Activated CD4-positive, alpha-beta memory T cell treated with anti-CD3 and anti-CD28 coated beads, Interleukin-2, amount 10 ng/mL, durations not matched to agents 7 days and 5 days (primary cell): ENCODE measurements around the gene ZNF221. TPM values are rescaled to one million over a fixed set of nuclear protein-coding genes. Genes with fewer than 3 reads are reported as not detected.

Source experiments
- CTCF ChIA-PET: fragments of 350-600 bp; sonication (Branson Sonifier 250); formaldehyde crosslinking; loops from one replicate; lab custom pipeline; 2021; ENCODE audit warnings: antibody characterized with exemption, inconsistent platforms; lab: Charles Lee
- POLR2A ChIA-PET: fragments of 350-600 bp; sonication (Branson Sonifier 250); formaldehyde crosslinking; loops from one replicate; lab custom pipeline; 2021; ENCODE audit warnings: antibody characterized with exemption; lab: Charles Lee
- DNase-seq: peaks from one replicate; pipeline ENCODE4 v3.0.0-alpha.2; 2020
- H3K27ac Mint-ChIP-seq: one replicate; pipeline ENCODE4 v1.8.0; 2021; ENCODE audit warnings: mild to moderate bottlenecking, mixed read lengths
- H3K27me3 Mint-ChIP-seq: one replicate; pipeline ENCODE4 v1.8.0; 2021; ENCODE audit warnings: mixed read lengths
- H3K36me3 Mint-ChIP-seq: one replicate; pipeline ENCODE4 v1.8.0; 2021; ENCODE audit warnings: low read depth, mixed read lengths
- H3K4me1 Mint-ChIP-seq: one replicate; pipeline ENCODE4 v1.8.0; 2021; ENCODE audit warnings: mixed read lengths
- H3K4me3 Mint-ChIP-seq: one replicate; pipeline ENCODE4 v1.8.0; 2021; ENCODE audit warnings: mild to moderate bottlenecking, mixed read lengths
- H3K9me3 Mint-ChIP-seq: one replicate; pipeline ENCODE4 v1.8.0; 2021; ENCODE audit warnings: mixed read lengths
- total RNA-seq, 2 experiments: library from RNA; stranded (reverse); gene quantifications; one replicate each; pipeline ENCODE4 v1.2.3, GENCODE V29; 2021

ZNF221 gene
- total RNA-seq, 2 experiments from 2014 or later = 1.5 to 1.6 TPM

DNA sequence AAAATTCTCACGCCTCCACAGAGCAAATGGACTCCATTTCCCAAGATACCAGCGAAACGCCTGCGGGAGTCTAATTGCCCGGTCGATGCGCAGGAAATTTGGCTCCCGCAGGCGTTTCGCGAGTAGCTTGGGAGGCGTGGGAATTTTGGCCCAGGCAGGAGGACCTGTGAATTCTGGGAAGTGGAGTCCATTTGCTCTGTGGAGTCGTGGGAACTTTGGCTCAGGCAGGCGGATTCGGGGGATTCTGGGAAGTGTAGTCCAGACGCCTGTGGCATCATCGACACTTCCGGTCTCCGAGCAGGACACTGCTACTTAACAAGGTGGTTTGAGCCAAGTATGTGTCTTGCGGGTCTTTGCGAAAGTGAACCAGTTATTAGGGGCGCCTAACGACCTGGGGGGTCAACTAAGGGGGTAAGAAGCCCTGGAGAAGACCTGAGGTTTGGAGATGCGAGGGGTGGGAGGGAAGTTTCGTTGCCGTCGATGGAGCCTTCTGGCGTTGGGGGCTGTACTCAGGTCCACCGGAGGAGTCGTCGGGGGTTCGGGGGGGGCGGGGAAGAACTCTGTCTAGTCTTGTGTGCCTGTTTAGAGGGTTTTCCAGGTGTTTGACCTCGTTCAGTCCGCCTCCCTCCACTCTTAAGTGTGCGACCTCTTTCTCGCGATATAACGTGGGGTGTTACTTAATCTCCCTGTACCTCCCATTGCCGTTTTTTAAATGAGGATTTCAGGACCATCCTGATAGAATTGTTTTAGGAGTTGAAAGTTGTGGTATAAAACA, 33.1 kb downstream of the ZNF221 start, which contains the start of gene ZNF155:
Gene ZNF155, plus strand, starts transcription at position 277 of the 775 bp plus-strand sequence. CDS start 4,356 bp downstream, outside the sequence.
- no peaks in the 10 kb centered on the region for H3K27me3 Mint-ChIP-seq
- peak within 1 kb of the TSS; percentile 86 for H3K27ac Mint-ChIP-seq
- POLR2A ChIA-PET = interaction anchor here (1.3 to 2.1 kb wide), 3 partner anchors 20 to 111 kb away, joined by 3 to 6 read pairs (median 5); partner anchors contain the start of gene ZNF45
- DNase-seq = peak; percentile 73
- peaks cover 8% of the 10 kb centered on the region for H3K4me1 Mint-ChIP-seq
- CTCF ChIA-PET = no interaction called here
- peak within 1 kb of the TSS; percentile 97 for H3K4me3 Mint-ChIP-seq
- H3K36me3 Mint-ChIP-seq = peaks cover 23% of the 10 kb centered on the region
- H3K9me3 Mint-ChIP-seq = peaks cover 28% of the 10 kb centered on the region

DNA sequence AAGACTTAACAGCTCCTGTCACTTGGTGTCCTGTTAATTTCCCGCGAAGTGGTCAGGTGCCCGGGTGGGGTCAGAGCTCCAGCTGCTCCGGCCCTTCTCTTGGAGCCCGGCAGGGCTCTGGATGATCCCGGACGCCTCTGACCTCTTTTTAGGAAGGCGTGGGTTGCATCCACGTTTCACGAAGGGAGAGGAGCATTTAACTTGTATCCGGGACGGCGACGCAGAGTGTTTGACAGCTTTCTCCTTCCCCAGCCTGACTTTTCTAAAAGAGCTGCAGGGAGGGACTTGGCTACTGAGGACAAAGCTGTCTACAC, 33.6 kb downstream of the ZNF221 start:
- CTCF ChIA-PET = no interaction called here
- Mint-ChIP-seq H3K27me3 (no peaks in the 10 kb centered on the region), H3K27ac (peak overlapping the region; percentile 86), H3K9me3 (peaks cover 28% of the 10 kb centered on the region), H3K4me3 (peak overlapping the region; percentile 97), H3K36me3 (peaks cover 29% of the 10 kb centered on the region), H3K4me1 (peaks cover 8% of the 10 kb centered on the region)
- no peak for DNase-seq
- POLR2A ChIA-PET = interaction anchor here (1.3 to 2.1 kb wide), 3 partner anchors 19 to 111 kb away, joined by 3 to 6 read pairs (median 5); partner anchors contain the start of gene ZNF45

DNA sequence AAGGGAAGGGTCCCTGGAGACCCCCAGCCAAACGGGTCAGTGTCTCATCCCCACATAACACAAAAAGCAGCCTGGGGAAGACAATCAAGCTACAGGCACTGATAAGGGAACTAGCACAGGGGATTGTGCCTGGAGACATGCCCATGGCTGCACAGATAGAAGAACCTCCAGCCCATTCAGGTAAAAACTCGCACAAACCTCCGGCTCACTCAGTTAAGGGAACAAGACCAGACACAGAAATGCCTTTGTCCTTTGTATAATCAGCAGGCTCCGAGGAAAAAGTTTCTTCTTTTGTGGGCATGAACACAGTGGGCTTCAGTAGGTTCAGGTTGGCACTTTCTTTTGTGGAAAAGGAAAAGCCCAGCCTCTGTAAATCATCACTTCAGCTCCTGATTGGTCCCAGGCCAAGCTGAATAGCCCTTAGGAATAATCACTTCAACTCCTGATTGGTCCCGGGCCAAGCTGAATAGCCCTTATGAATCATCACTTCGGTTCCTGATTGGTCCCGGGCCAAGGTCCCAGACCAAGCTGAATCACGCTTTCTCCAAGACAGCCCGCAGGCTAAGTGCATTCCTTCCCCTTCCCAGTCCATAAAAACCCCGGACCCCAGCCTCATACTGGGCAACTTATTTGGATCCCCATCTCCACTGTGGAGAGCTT, 46.7 kb downstream of the ZNF221 start:
- CTCF ChIA-PET = no interaction called here
- DNase-seq = no peak
- Mint-ChIP-seq H3K4me1 (peaks cover 10% of the 10 kb centered on the region), H3K27ac (no peak overlapping the region), H3K4me3 (no peak overlapping the region), H3K27me3 (no peaks in the 10 kb centered on the region), H3K9me3 (peaks cover 38% of the 10 kb centered on the region), H3K36me3 (peaks cover 61% of the 10 kb centered on the region)
- POLR2A ChIA-PET = no interaction called here

DNA sequence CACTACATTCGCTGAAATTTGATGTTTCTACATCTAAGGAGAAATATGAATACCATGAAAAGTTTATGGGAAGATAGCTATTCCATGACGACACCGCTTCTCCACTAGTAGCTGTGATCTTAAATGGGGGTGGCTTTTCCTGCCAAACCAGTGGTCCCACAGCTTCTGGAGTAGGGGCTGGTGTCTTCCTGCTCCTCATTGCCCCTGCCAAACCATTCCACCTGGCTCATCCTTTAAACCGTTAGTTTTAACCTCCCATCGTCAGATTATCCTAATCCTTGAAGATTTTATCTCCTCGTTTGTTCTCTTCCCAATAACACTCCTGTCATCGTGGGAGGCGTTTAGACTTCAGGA, 51.2 kb downstream of the ZNF221 start:
- peaks cover 19% of the 10 kb centered on the region for H3K4me1 Mint-ChIP-seq
- H3K36me3 Mint-ChIP-seq = peaks cover 45% of the 10 kb centered on the region
- DNase-seq = no peak
- peaks cover 45% of the 10 kb centered on the region for H3K9me3 Mint-ChIP-seq
- ChIA-PET POLR2A (interaction anchor here (2.3 kb wide), 1 partner anchor 93 kb away, joined by 7 read pairs; no protein-coding TSS in a partner anchor), CTCF (interaction anchor here (0.9 kb wide), 1 partner anchor 498 kb away, joined by 3 read pairs; the partner anchor contains the start of gene ZNF180)
- peak overlapping the region; percentile 99 for H3K4me3 Mint-ChIP-seq
- peak overlapping the region; percentile 92 for H3K27ac Mint-ChIP-seq
- no peaks in the 10 kb centered on the region for H3K27me3 Mint-ChIP-seq

DNA sequence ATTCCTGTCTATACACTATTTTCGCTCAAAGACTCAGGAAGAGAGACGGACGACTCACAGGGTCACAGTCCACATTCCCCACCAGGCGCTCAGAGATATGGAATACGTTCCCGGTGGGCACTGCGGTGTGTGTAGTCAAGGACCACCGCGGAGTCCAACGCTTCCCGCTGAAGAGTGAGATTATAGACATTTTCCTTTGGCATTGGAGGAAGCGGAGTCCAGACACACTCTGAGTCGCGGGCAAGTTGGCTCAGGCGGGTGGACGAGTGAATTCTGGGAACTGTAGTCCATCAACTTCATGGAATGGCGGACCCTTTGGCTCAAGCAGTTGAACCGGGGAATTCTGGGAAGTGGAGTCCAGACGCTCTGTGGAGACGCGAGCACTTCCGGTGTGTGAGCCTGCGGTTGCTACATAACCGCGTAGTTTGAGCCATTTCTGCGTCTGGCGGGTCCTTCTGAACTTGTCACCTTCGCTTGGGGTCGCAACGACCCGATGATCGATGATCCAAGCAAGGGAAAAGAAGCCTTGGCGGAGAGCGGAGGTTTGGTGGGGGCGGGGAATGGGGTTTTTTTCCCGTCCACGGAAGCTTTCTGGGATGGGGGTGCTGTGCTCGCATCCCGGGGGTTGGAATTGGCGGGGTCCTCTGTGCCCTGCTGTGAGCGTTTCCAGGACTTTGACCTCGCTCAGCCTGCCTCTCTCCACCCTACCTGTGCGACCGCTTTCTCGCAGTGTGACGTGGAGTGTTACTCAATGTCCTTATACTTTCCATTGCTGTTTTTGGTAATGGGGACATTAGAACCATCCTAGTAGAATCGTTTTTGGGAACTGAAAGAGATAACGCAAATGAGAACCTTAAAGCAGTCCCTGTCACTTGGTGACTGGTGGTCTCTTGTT, 51.8 kb downstream of the ZNF221 start, which contains the start of gene ZNF230:
Gene ZNF230, plus strand, starts transcription at position 392 of the 895 bp plus-strand sequence. CDS start 4,122 bp downstream, outside the sequence.
- Mint-ChIP-seq H3K27ac (peak within 1 kb of the TSS; percentile 92), H3K9me3 (peaks cover 46% of the 10 kb centered on the region), H3K4me3 (peak within 1 kb of the TSS; percentile 99), H3K27me3 (no peaks in the 10 kb centered on the region), H3K36me3 (peaks cover 45% of the 10 kb centered on the region), H3K4me1 (peaks cover 19% of the 10 kb centered on the region)
- ChIA-PET POLR2A (interaction anchor here (1.3 to 2.3 kb wide), 3 partner anchors 11 to 92 kb away, joined by 5 to 7 read pairs (median 6); no protein-coding TSS in a partner anchor), CTCF (interaction anchor here (0.8 kb wide), 1 partner anchor 92 kb away, joined by 4 read pairs; no protein-coding TSS in a partner anchor)
- peak; percentile 88 for DNase-seq

DNA sequence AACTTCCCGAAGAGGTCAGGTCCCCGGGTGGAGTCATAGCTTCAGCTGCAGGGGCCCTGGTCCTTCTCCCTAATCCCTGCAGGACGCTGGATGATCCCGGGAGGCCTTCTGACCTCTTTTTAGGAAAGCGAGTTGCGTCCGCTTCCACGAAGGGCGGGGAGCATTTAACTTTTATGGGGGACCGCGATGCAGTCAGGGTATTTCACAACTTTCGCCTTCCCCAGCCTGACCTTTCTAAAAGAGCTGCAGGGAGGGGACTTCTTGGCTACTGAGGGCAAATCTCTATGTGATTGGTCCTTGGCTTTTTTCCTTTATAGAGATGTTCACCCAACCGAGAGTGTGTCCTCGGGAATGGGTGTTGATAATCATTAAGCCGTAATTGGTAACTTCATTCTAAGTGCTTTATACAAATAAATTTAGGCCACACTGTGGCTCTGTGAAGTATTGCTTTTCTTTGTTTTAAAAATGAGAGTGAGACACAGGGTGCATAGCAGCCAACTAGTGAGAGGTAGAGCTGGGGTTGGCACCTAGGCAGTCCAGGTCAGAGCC, 52.5 kb downstream of the ZNF221 start:
- peaks cover 45% of the 10 kb centered on the region for H3K9me3 Mint-ChIP-seq

DNA sequence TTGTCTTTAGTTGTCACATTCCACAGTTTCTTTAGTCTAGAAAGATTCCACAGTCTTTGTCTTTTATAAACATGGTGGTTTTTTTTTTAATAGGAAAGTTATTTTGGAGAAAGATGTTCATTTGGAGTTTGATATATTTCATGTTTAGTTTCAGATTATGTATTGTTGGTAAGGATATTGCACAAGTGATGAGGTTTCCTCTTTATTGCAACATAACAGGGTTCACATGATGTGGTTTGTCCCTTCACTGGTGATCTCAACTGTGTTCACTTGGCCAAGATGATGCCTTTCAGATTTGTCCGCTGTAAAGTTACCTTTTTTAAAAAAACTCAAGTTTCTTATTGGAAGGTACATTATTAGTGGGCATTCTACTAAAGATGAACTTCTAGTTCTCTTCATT, 54.9 kb downstream of the ZNF221 start:
- Mint-ChIP-seq H3K4me3 (no peak overlapping the region), H3K27me3 (no peaks in the 10 kb centered on the region), H3K27ac (no peak overlapping the region), H3K36me3 (peaks cover 64% of the 10 kb centered on the region), H3K4me1 (peaks cover 19% of the 10 kb centered on the region), H3K9me3 (peaks cover 54% of the 10 kb centered on the region)
- CTCF ChIA-PET = no interaction called here
- DNase-seq = no peak
- POLR2A ChIA-PET = no interaction called here

More for the DNA sequence above, 52.5 kb downstream of the ZNF221 start:
- peak overlapping the region; percentile 99 for H3K4me3 Mint-ChIP-seq
- H3K27ac Mint-ChIP-seq = peak overlapping the region; percentile 92
- H3K4me1 Mint-ChIP-seq = peaks cover 19% of the 10 kb centered on the region
- ChIA-PET CTCF (interaction anchor here (0.8 to 1.0 kb wide), 2 partner anchors 68 to 92 kb away, joined by 4 read pairs; partner anchors contain the start of gene ZNF45), POLR2A (interaction anchor here (1.3 to 2.3 kb wide), 3 partner anchors 11 to 92 kb away, joined by 5 to 7 read pairs (median 6); no protein-coding TSS in a partner anchor)
- no peaks in the 10 kb centered on the region for H3K27me3 Mint-ChIP-seq
- no peak for DNase-seq
- H3K36me3 Mint-ChIP-seq = peaks cover 45% of the 10 kb centered on the region

DNA sequence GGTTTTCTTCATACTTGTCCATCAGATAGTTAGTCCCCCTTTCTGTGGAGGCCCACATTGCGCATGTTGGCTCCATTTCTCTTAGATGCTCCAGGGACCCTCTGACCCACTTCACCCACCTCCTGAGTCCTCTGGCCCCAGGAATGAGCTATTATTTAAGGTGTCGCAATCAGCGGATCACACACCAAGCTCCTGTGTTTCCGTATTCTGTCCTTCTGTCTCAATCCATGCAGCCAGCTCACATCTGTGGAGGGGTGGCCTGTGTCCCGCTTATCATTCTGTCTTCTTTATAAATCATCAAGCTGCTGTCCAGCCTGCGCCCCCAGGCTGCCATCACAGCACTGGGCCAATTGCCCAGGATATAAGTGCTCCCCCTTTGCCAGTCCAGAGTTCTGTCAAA, 56.4 kb downstream of the ZNF221 start:
- no peak overlapping the region for H3K27ac Mint-ChIP-seq
- CTCF ChIA-PET = no interaction called here
- H3K9me3 Mint-ChIP-seq = peaks cover 62% of the 10 kb centered on the region

DNA sequence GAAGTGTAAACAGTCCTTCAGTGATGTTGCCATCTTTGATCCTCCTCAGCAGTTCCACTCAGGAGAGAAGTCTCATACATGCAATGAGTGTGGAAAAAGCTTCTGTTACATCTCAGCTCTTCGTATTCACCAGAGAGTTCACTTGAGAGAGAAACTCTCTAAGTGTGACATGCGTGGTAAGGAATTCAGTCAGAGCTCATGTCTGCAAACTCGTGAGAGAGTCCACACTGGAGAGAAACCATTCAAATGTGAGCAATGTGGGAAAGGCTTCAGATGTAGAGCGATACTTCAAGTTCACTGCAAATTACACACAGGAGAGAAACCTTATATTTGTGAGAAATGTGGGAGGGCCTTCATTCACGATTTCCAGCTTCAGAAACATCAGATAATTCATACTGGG, 59.4 kb downstream of the ZNF221 start:
- H3K27ac Mint-ChIP-seq = no peak overlapping the region
- H3K36me3 Mint-ChIP-seq = peaks cover 69% of the 10 kb centered on the region
- peaks cover 80% of the 10 kb centered on the region for H3K9me3 Mint-ChIP-seq
- no peak for DNase-seq
- POLR2A ChIA-PET = no interaction called here
- H3K4me1 Mint-ChIP-seq = no peaks in the 10 kb centered on the region
- no peaks in the 10 kb centered on the region for H3K27me3 Mint-ChIP-seq
- CTCF ChIA-PET = no interaction called here
- H3K4me3 Mint-ChIP-seq = no peak overlapping the region

More for the DNA sequence above, 56.4 kb downstream of the ZNF221 start:
- DNase-seq = no peak
- no peaks in the 10 kb centered on the region for H3K27me3 Mint-ChIP-seq
- POLR2A ChIA-PET = no interaction called here
- no peak overlapping the region for H3K4me3 Mint-ChIP-seq
- peaks cover 71% of the 10 kb centered on the region for H3K36me3 Mint-ChIP-seq
- peaks cover 12% of the 10 kb centered on the region for H3K4me1 Mint-ChIP-seq

Other genes starting within 250 kb of the ZNF221 start
- not detected for gene IRGC, start 235.2 kb upstream of the ZNF221 start, total RNA-seq
- gene SMG9, start 196.3 kb upstream of the ZNF221 start, total RNA-seq = 10 to 100 TPM; 58.1 to 64.6 TPM
- 10 to 100 TPM; 71.7 to 72.3 TPM for gene KCNN4, start 170.3 kb upstream of the ZNF221 start, total RNA-seq
- gene LYPD5, start 148.8 kb upstream of the ZNF221 start, total RNA-seq = under 1 TPM; 0.70 to 0.71 TPM
- gene ZNF283, start 123.9 kb upstream of the ZNF221 start, total RNA-seq = 1 to 10 TPM; 6.5 to 6.8 TPM
- gene ZNF404, start 67.3 kb upstream of the ZNF221 start, total RNA-seq = 1 to 10 TPM in 1 of 2 experiments, under 1 TPM in 1; 0.80 to 1.5 TPM
- gene ZNF45, start 15.9 kb upstream of the ZNF221 start, total RNA-seq = 10 to 100 TPM; 15.1 to 16.6 TPM
- gene ZNF155, start 33.0 kb downstream of the ZNF221 start, total RNA-seq = 1 to 10 TPM; 6.7 to 7.5 TPM
- 1 to 10 TPM; 3.7 to 5.8 TPM for gene ZNF230, start 51.7 kb downstream of the ZNF221 start, total RNA-seq
- 1 to 10 TPM; 3.3 to 4.3 TPM for gene ZNF222, start 74.2 kb downstream of the ZNF221 start, total RNA-seq
- under 1 TPM; 0.40 to 0.50 TPM for gene ZNF223, start 100.8 kb downstream of the ZNF221 start, total RNA-seq
- gene ZNF284, start 120.9 kb downstream of the ZNF221 start, total RNA-seq = 1 to 10 TPM; 1.6 to 1.8 TPM
- gene ZNF224, start 143.1 kb downstream of the ZNF221 start, total RNA-seq = 10 to 100 TPM; 35.4 to 37.8 TPM
- 1 to 10 TPM; 4.5 to 4.7 TPM for gene ZNF225, start 162.2 kb downstream of the ZNF221 start, total RNA-seq
- 10 to 100 TPM; 10.3 to 12.6 TPM for gene ZNF234, start 190.3 kb downstream of the ZNF221 start, total RNA-seq
- gene ZNF226, start 213.9 kb downstream of the ZNF221 start, total RNA-seq = 10 to 100 TPM; 17.4 to 18.0 TPM